ENCODE measurements around the gene OGG1. TPM values are rescaled to one million over a fixed set of nuclear protein-coding genes. Genes with fewer than 3 reads are reported as not detected.

OGG1 gene
- total and polyA plus RNA-seq, 9 of the 15 experiments (the other 6 are each of a cell fraction or from before 2014, with no cell fraction given) = 6.6 to 33.0 (median 24.4) TPM

GRCh38 chr3:9715764-9716437 is 33.9 kb upstream of the OGG1 start (continued):
- TF ChIP-seq L3MBTL2 (IDR thresholded peaks at IDR 0.05) (peak; percentile 69; the same call in 1 of the 2 replicates), ATF6 (CRISPR knock-in tag; IDR thresholded peaks at IDR 0.05) (no peak), SIN3A (IDR thresholded peaks at IDR 0.05; ENCODE audit: borderline replicate concordance in 2 of 2, control insufficient read depth in 1 of 2, low read depth in 2 of 2, low read length in 2 of 2) (no peak), EGR1 (conservative IDR thresholded peaks at IDR 0.05) (no peak), BRD9 (IDR thresholded peaks at IDR 0.05; ENCODE audit: low read depth, partially characterized antibody) (peak; percentile 66), PML (IDR thresholded peaks at IDR 0.05; ENCODE audit: low read length) (no peak), KDM4B (IDR thresholded peaks at IDR 0.05; ENCODE audit: borderline replicate concordance in 2 of 2, low read depth in 1 of 2) (no peak), VEZF1 (CRISPR knock-in tag; IDR thresholded peaks at IDR 0.05) (peak; percentile 91), ID3 (CRISPR knock-in tag; IDR thresholded peaks at IDR 0.05) (no peak), ID3 (tag; IDR thresholded peaks at IDR 0.05) (peak; percentile 66; the same call in 1 of the 2 replicates), EP300 (IDR thresholded peaks at IDR 0.05; ENCODE audit: low read length) (peak; percentile 79), HBP1 (CRISPR knock-in tag; IDR thresholded peaks at IDR 0.05) (no peak), U2AF1 (optimal IDR thresholded peaks at IDR 0.05; ENCODE audit: low read depth, low read length) (no peak), RBM39 (optimal IDR thresholded peaks at IDR 0.05; ENCODE audit: low read depth, low read length) (no peak), RBBP5 (IDR thresholded peaks at IDR 0.05; ENCODE audit: borderline replicate concordance, insufficient read depth, low read length, poor library complexity, severe bottlenecking) (no peak), SNAPC5 (CRISPR knock-in tag; IDR thresholded peaks at IDR 0.05) (no peak), PHB (CRISPR knock-in tag; IDR thresholded peaks at IDR 0.05) (no peak), TEAD1 (CRISPR knock-in tag; IDR thresholded peaks at IDR 0.05) (no peak)
- TF ChIP-seq, protein P1, sequence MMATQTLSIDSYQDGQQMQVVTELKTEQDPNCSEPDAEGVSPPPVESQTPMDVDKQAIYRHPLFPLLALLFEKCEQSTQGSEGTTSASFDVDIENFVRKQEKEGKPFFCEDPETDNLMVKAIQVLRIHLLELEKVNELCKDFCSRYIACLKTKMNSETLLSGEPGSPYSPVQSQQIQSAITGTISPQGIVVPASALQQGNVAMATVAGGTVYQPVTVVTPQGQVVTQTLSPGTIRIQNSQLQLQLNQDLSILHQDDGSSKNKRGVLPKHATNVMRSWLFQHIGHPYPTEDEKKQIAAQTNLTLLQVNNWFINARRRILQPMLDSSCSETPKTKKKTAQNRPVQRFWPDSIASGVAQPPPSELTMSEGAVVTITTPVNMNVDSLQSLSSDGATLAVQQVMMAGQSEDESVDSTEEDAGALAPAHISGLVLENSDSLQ (IDR thresholded peaks at IDR 0.05) = peak; percentile 91
- TF ChIP-seq, protein P2, sequence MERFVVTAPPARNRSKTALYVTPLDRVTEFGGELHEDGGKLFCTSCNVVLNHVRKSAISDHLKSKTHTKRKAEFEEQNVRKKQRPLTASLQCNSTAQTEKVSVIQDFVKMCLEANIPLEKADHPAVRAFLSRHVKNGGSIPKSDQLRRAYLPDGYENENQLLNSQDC (CRISPR knock-in tag; IDR thresholded peaks at IDR 0.05) = no peak
